LNCaP clone FGC (cell line): Measurements from ENCODE around the gene GCNT3.
A peak's percentile ranks its signal among the peaks of the same experiment; 100 is the strongest.

Experiments
- DNase-seq: peaks from one replicate; pipeline ENCODE4 v3.0.0-alpha.2; 2011; ENCODE audit warnings: low read depth
- H3K4me3 ChIP-seq: 2 replicates; pipeline ENCODE4 v1.5.1; 2011; ENCODE audit warnings: mild to moderate bottlenecking, low read depth, low read length, control low read depth
- CTCF ChIP-seq: IDR thresholded peaks from 2 replicates; pipeline ENCODE4 v1.5.1; 2012; ENCODE audit warnings: mild to moderate bottlenecking; ENCODE audit not compliant: control insufficient read depth, insufficient read depth; ENCODE audit errors: extremely low read depth

Gene GCNT3

GRCh38 chr15:59571606-59572005 is 40.0 kb upstream of the GCNT3 start:
- no peak overlapping the region for H3K4me3 ChIP-seq
- no peak for TF ChIP-seq CTCF
- DNase-seq = no peak

- no peak overlapping the region for H3K4me3 ChIP-seq
- no peak for TF ChIP-seq CTCF
- no peak for DNase-seq
These were observed 28.5 kb upstream of the GCNT3 start for GRCh38 chr15:59583088-59583487.

DNA sequence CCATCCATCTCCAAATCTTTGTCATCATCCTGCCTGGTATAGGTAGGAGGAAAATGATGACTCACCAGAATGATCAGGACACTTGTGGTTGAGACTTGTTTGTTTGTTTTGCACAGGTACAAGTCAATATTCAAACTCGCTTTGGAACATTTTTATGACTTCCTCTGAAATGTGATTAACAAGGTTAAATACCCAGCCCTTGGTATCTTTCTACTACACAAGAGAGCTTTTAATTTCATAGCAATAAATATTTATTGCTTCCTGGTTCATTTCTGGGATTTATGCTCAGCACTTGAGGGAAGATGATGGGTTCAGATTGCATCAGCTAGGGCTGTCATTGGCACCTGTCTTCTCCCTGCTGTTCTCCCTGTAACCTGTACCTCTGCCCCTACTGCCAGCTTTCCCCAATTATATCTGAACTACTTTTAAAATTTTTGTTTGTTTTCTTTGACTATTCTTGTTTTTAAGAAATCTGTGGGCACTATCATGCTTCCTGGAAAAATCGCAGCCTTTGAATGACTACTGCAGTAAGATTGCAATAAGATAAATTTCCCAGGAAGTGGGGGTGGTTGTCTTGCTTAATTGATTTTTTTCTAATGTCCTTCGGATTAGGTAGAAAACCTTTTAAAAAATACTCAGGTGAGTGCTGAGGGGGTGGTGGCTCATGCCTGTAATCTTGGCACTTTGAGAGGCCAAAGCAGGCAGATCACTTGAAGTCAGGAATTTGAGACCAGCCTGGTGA is 24.3 kb upstream of the GCNT3 start:
- peak; percentile 97 for DNase-seq
- no peak for TF ChIP-seq CTCF

GRCh38 chr15:59590027-59590426 is 21.6 kb upstream of the GCNT3 start:
- no peak for TF ChIP-seq CTCF
- DNase-seq = no peak
- H3K4me3 ChIP-seq = no peak overlapping the region

More for the DNA sequence above, 24.3 kb upstream of the GCNT3 start:
- no peak overlapping the region for H3K4me3 ChIP-seq

- TF ChIP-seq CTCF = no peak
- no peak overlapping the region for H3K4me3 ChIP-seq
- no peak for DNase-seq
These were observed 20.2 kb upstream of the GCNT3 start for GRCh38 chr15:59591356-59591755.

GRCh38 chr15:59594493-59594942 is 17.1 kb upstream of the GCNT3 start:
- no peak for DNase-seq
- no peak overlapping the region for H3K4me3 ChIP-seq
- TF ChIP-seq CTCF = no peak

DNA sequence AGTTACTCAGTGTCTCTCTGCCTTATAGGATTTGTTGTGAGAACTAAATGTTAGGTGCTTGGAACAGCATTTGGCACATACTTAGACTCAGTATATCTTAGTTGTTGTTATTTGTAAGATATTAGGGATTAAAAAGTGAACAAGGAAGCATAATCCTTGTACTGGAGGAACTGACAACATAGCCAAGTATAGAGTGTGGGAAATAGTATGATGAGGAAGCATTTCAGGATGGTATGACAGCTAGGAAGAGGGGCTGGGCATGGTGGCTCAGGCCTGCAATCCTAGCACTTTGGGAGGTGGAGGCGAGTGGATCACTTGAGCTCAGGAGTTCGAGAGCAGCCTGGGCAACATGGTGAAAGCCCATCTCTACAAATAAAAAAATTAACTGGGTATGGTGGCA is 16.6 kb upstream of the GCNT3 start:
- TF ChIP-seq CTCF = no peak
- no peak overlapping the region for H3K4me3 ChIP-seq
- no peak for DNase-seq
